Measurements from ENCODE around the gene NAV2. TPM values are rescaled to one million over a fixed set of nuclear protein-coding genes. Genes with fewer than 3 reads are reported as not detected.
A peak's percentile ranks its signal among the peaks of the same experiment; 100 is the strongest.

NAV2 gene
- total RNA-seq, 1 donor from 2014 or later, result 31.4 TPM

GRCh38 chr11:20043992-20044391 is 331.4 kb downstream of the NAV2 start:
- Mint-ChIP-seq H3K4me1 (ENCODE audit: unreplicated experiment) (peaks cover 49% of the 10 kb centered on the region), H3K27me3 (ENCODE audit: unreplicated experiment) (no peaks in the 10 kb centered on the region), H3K9me3 (ENCODE audit: unreplicated experiment) (no peaks in the 10 kb centered on the region), H3K27ac (ENCODE audit: unreplicated experiment) (no peak overlapping the region), H3K4me3 (ENCODE audit: unreplicated experiment) (no peak overlapping the region), H3K36me3 (ENCODE audit: unreplicated experiment) (peaks cover 38% of the 10 kb centered on the region)
- no peak for DNase-seq (ENCODE audit: extremely low spot score, unreplicated experiment)
- no peak for TF ChIP-seq CTCF (IDR thresholded peaks at IDR 0.05)

DNA sequence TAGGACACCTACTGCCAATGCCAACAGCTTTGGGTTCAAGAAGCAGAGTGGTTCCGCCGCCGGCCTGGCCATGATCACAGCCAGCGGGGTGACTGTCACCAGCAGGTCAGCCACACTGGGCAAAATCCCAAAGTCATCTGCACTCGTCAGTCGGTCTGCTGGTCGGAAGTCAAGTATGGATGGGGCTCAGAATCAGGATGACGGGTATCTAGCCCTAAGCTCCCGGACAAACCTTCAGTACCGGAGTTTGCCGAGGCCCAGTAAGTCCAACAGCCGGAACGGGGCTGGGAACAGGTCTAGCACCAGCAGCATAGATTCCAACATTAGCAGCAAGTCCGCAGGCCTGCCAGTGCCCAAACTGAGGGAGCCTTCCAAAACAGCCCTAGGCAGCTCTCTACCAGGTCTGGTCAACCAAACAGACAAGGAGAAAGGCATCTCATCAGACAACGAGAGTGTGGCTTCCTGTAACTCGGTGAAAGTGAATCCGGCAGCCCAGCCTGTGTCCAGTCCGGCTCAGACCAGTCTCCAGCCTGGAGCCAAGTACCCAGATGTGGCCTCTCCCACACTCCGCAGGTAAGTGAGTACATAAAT is 332.6 kb downstream of the NAV2 start:
- no peak overlapping the region for H3K27ac Mint-ChIP-seq (ENCODE audit: unreplicated experiment)
- no peak for TF ChIP-seq CTCF (IDR thresholded peaks at IDR 0.05)
- no peaks in the 10 kb centered on the region for H3K9me3 Mint-ChIP-seq (ENCODE audit: unreplicated experiment)
- peaks cover 61% of the 10 kb centered on the region for H3K4me1 Mint-ChIP-seq (ENCODE audit: unreplicated experiment)
- no peak overlapping the region for H3K4me3 Mint-ChIP-seq (ENCODE audit: unreplicated experiment)
- peaks cover 40% of the 10 kb centered on the region for H3K36me3 Mint-ChIP-seq (ENCODE audit: unreplicated experiment)
- DNase-seq (ENCODE audit: extremely low spot score, unreplicated experiment), result no peak
- no peaks in the 10 kb centered on the region for H3K27me3 Mint-ChIP-seq (ENCODE audit: unreplicated experiment)

- no peaks in the 10 kb centered on the region for H3K9me3 Mint-ChIP-seq (ENCODE audit: unreplicated experiment)
- TF ChIP-seq CTCF (IDR thresholded peaks at IDR 0.05), result no peak
- no peaks in the 10 kb centered on the region for H3K27me3 Mint-ChIP-seq (ENCODE audit: unreplicated experiment)
- H3K36me3 Mint-ChIP-seq (ENCODE audit: unreplicated experiment), result peaks cover 37% of the 10 kb centered on the region
- DNase-seq (ENCODE audit: extremely low spot score, unreplicated experiment), result no peak
- H3K4me1 Mint-ChIP-seq (ENCODE audit: unreplicated experiment), result peaks cover 73% of the 10 kb centered on the region
- H3K4me3 Mint-ChIP-seq (ENCODE audit: unreplicated experiment), result no peak overlapping the region
- peak overlapping the region; percentile 56 for H3K27ac Mint-ChIP-seq (ENCODE audit: unreplicated experiment)
Observed at GRCh38 chr11:20046416-20046815, 333.8 kb downstream of the NAV2 start.

DNA sequence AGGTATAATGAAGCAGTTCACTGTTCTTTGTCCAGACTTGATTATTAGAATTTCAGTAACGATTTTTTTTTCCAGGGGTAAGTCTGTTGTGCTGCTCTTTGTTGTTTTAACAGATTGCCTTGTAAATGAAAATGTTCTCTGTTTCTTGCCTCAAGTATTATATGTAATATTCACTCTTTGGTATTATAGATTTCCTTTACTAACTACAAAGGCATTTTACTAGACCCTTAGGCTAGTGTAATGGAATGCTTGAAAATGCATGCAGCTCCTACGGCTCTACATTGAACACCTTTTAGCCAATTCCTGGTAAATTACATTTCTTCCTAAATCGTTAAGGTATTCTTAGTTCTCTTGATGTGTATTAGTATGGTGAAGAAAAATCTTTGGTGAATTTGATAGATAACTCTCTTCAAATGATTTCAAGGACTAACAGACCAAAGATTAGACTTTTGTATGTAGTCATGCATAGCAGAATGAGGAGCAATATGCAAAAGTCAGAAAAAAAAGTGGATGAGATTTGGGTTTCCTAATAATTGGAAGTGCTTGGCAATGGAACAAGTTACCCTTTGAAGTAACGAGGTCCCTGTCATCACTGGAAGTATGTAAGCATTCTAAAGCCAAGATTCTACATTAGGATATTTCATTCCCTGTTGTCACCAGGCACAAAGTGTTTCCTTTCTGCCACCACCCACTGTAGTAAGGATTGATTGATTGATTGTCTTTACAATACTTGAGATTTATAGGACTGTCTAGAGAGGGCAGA is 334.6 kb downstream of the NAV2 start:
- Mint-ChIP-seq H3K36me3 (ENCODE audit: unreplicated experiment) (peaks cover 38% of the 10 kb centered on the region), H3K4me3 (ENCODE audit: unreplicated experiment) (no peak overlapping the region), H3K9me3 (ENCODE audit: unreplicated experiment) (no peaks in the 10 kb centered on the region), H3K27ac (ENCODE audit: unreplicated experiment) (peak overlapping the region; percentile 56), H3K4me1 (ENCODE audit: unreplicated experiment) (peaks cover 68% of the 10 kb centered on the region), H3K27me3 (ENCODE audit: unreplicated experiment) (no peaks in the 10 kb centered on the region)
- no peak for TF ChIP-seq CTCF (IDR thresholded peaks at IDR 0.05)
- no peak for DNase-seq (ENCODE audit: extremely low spot score, unreplicated experiment)

GRCh38 chr11:20047769-20048154 is 335.1 kb downstream of the NAV2 start:
- Mint-ChIP-seq H3K4me1 (ENCODE audit: unreplicated experiment) (peaks cover 62% of the 10 kb centered on the region), H3K9me3 (ENCODE audit: unreplicated experiment) (no peaks in the 10 kb centered on the region), H3K27me3 (ENCODE audit: unreplicated experiment) (no peaks in the 10 kb centered on the region), H3K27ac (ENCODE audit: unreplicated experiment) (peak overlapping the region; percentile 19), H3K36me3 (ENCODE audit: unreplicated experiment) (peaks cover 38% of the 10 kb centered on the region), H3K4me3 (ENCODE audit: unreplicated experiment) (no peak overlapping the region)
- DNase-seq (ENCODE audit: extremely low spot score, unreplicated experiment), result no peak
- no peak for TF ChIP-seq CTCF (IDR thresholded peaks at IDR 0.05)

Measured in osteocyte (in vitro differentiated cells).